Breast epithelium (tissue), 4 donors: ENCODE data around the gene SHFL. TPM values are rescaled to one million over a fixed set of nuclear protein-coding genes. Genes with fewer than 3 reads are reported as not detected.

Experiments
- DNase-seq, 2 donors: peaks; one replicate each; pipeline ENCODE4 v3.0.0-alpha.2; 2019; ENCODE audit warnings: low spot score in 2 of 2
- H3K27ac ChIP-seq, 2 donors: fragments of 200-600 bp; sonication (generic) in 1 of 2; one replicate each; pipeline ENCODE4 v1.5.1; 2016 to 2019; ENCODE audit warnings: mild to moderate bottlenecking in 1 of 2
- H3K27me3 ChIP-seq, 2 donors: fragments of 200-600 bp; sonication (generic) in 1 of 2; one replicate each; pipeline versions ENCODE4 v1.5.1 to v1.6.0; 2017 to 2019; ENCODE audit warnings: control low read depth in 1 of 2, mild to moderate bottlenecking in 1 of 2
- H3K36me3 ChIP-seq: fragments of 200-600 bp; one replicate; pipeline ENCODE4 v1.5.1; 2019
- H3K4me1 ChIP-seq, 2 donors: fragments of 200-600 bp; sonication (generic); one replicate each; pipeline ENCODE4 v1.5.1; 2016 to 2019; ENCODE audit warnings: control low read depth in 1 of 2
- H3K4me3 ChIP-seq, 3 donors: fragments of 200-600 bp; sonication (generic); 1 replicate in 2 of 3; 2 replicates in 1 of 3; pipeline ENCODE4 v1.5.1; 2016 to 2019; ENCODE audit warnings: mild to moderate bottlenecking in 3 of 3, moderate library complexity in 2 of 3
- H3K9me3 ChIP-seq, 2 donors: fragments of 200-600 bp; sonication (generic) in 1 of 2; one replicate each; pipeline ENCODE4 v1.5.1; 2016 to 2019; ENCODE audit warnings: control low read depth in 1 of 2
- CTCF ChIP-seq, 3 donors: fragments of 450-650 bp; IDR thresholded peaks; one replicate each; pipeline ENCODE4 v1.5.1; 2016 to 2017; ENCODE audit warnings: antibody characterized with exemption in 3 of 3, mild to moderate bottlenecking in 3 of 3, moderate library complexity in 3 of 3
- POLR2A ChIP-seq: fragments of 450-650 bp; IDR thresholded peaks from one replicate; pipeline ENCODE4 v1.6.1; 2016; ENCODE audit warnings: antibody characterized with exemption, mild to moderate bottlenecking, moderate library complexity
- POLR2AphosphoS5 ChIP-seq, 3 donors: sonication (generic); formaldehyde crosslinking; IDR thresholded peaks; one replicate each; pipeline ENCODE4 v1.6.1; 2017; ENCODE audit warnings: antibody characterized with exemption in 3 of 3
- intact Hi-C: fragments of 100-400 bp; cut with DNase I; formaldehyde crosslinking; loops from one replicate; pipeline ENCODE4 v1.15.1; 2023; ENCODE audit warnings: low total_unique reads
- total RNA-seq, 3 donors: library from RNA; depleted of rRNA; stranded (reverse); fragments of >200 nt; gene quantifications; one replicate each; pipeline ENCODE4 v1.1.0, GENCODE V29; 2016

The SHFL gene
- total RNA-seq, 3 donors from 2014 or later = 26.4 to 47.6 (median 34.1) TPM

- TF ChIP-seq POLR2A (no peak), CTCF (IDR thresholded peaks at IDR 0.05) (no peak), POLR2AphosphoS5 (IDR thresholded peaks at IDR 0.05) (no peak)
- Histone ChIP-seq H3K4me1 (peaks cover 4 to 8% of the 10 kb centered on the region in 2 donors), H3K27me3 (no peaks in the 10 kb centered on the region), H3K36me3 (no peaks in the 10 kb centered on the region), H3K4me3 (no peak overlapping the region), H3K27ac (no peak overlapping the region), H3K9me3 (no peaks in the 10 kb centered on the region)
- intact Hi-C loops = loop anchor here (10.0 kb wide), 1 partner anchor 120 kb away; the partner anchor contains the start of gene S1PR2
- no peak for DNase-seq
These were observed 28.7 kb downstream of the SHFL start for GRCh38 chr19:10114651-10115391.

GRCh38 chr19:10115392-10116084 lies 29.4 kb downstream of the SHFL start:
- no peaks in the 10 kb centered on the region for H3K36me3 ChIP-seq
- TF ChIP-seq POLR2AphosphoS5 (IDR thresholded peaks at IDR 0.05) = no peak
- TF ChIP-seq CTCF (IDR thresholded peaks at IDR 0.05) = no peak
- no peak for TF ChIP-seq POLR2A
- no peak overlapping the region for H3K4me3 ChIP-seq
- H3K4me1 ChIP-seq = peaks cover 4 to 8% of the 10 kb centered on the region in 2 donors
- peak overlapping the region; percentile 35 to 66 for H3K27ac ChIP-seq
- H3K27me3 ChIP-seq = no peaks in the 10 kb centered on the region
- intact Hi-C loops = loop anchor here (10.0 kb wide), 1 partner anchor 119 kb away; the partner anchor contains the start of gene S1PR2
- no peak for DNase-seq
- H3K9me3 ChIP-seq = no peaks in the 10 kb centered on the region

GRCh38 chr19:10116085-10116865 lies 30.2 kb downstream of the SHFL start:
- H3K4me3 ChIP-seq = peak overlapping the region in 1 of 3 donors; percentile 2
- H3K4me1 ChIP-seq = peaks cover 4 to 8% of the 10 kb centered on the region in 2 donors
- H3K9me3 ChIP-seq = no peaks in the 10 kb centered on the region
- H3K27ac ChIP-seq = peak overlapping the region; percentile 35 to 66
- no peak for TF ChIP-seq POLR2AphosphoS5 (IDR thresholded peaks at IDR 0.05)
- no peak for TF ChIP-seq POLR2A
- TF ChIP-seq CTCF (IDR thresholded peaks at IDR 0.05) = no peak
- intact Hi-C loops = loop anchor here (10.0 kb wide), 1 partner anchor 119 kb away; the partner anchor contains the start of gene S1PR2
- no peaks in the 10 kb centered on the region for H3K36me3 ChIP-seq
- peak in 1 of 2 donors; percentile 80 for DNase-seq
- no peaks in the 10 kb centered on the region for H3K27me3 ChIP-seq

GRCh38 chr19:10116866-10117616 lies 30.9 kb downstream of the SHFL start:
- no peak for DNase-seq
- intact Hi-C loops = loop anchor here (10.0 kb wide), 1 partner anchor 118 kb away; the partner anchor contains the start of gene S1PR2
- Histone ChIP-seq H3K4me1 (peaks cover 4 to 8% of the 10 kb centered on the region in 2 donors), H3K36me3 (no peaks in the 10 kb centered on the region), H3K27ac (peak overlapping the region in 1 of 2 donors; percentile 35), H3K9me3 (no peaks in the 10 kb centered on the region), H3K27me3 (no peaks in the 10 kb centered on the region), H3K4me3 (no peak overlapping the region)
- TF ChIP-seq CTCF (IDR thresholded peaks at IDR 0.05) = no peak
- TF ChIP-seq POLR2AphosphoS5 (IDR thresholded peaks at IDR 0.05) = no peak
- no peak for TF ChIP-seq POLR2A
